NCI-H774 (cell line): Measurements from ENCODE around the gene CLCA4.

Experiments
- DNase-seq: peaks from one replicate; lab custom pipeline; 2025; lab: John Stamatoyannopoulos, UW

The CLCA4 gene

GRCh38 chr1:86618358-86618757 is 71.5 kb downstream of the CLCA4 start:
- no peak for DNase-seq

GRCh38 chr1:86619313-86619712 is 72.4 kb downstream of the CLCA4 start:
- no peak for DNase-seq

- no peak for DNase-seq
Observed at GRCh38 chr1:86621286-86621685, 74.4 kb downstream of the CLCA4 start.
